IPS-18c (cell line): Measurements from ENCODE around the gene PDGFRB.

Experiments
- H3K4me3 ChIP-seq: 2 replicates; pipeline ENCODE4 v1.7.0; 2013; ENCODE audit warnings: low read depth, mild to moderate bottlenecking, low read length, moderate library complexity; ENCODE audit not compliant: insufficient read depth
- H3K9me3 ChIP-seq: one replicate; pipeline ENCODE4 v1.6.1; 2013; ENCODE audit warnings: mild to moderate bottlenecking, low read length, moderate library complexity; ENCODE audit not compliant: control insufficient read depth, insufficient read depth

Gene PDGFRB

DNA sequence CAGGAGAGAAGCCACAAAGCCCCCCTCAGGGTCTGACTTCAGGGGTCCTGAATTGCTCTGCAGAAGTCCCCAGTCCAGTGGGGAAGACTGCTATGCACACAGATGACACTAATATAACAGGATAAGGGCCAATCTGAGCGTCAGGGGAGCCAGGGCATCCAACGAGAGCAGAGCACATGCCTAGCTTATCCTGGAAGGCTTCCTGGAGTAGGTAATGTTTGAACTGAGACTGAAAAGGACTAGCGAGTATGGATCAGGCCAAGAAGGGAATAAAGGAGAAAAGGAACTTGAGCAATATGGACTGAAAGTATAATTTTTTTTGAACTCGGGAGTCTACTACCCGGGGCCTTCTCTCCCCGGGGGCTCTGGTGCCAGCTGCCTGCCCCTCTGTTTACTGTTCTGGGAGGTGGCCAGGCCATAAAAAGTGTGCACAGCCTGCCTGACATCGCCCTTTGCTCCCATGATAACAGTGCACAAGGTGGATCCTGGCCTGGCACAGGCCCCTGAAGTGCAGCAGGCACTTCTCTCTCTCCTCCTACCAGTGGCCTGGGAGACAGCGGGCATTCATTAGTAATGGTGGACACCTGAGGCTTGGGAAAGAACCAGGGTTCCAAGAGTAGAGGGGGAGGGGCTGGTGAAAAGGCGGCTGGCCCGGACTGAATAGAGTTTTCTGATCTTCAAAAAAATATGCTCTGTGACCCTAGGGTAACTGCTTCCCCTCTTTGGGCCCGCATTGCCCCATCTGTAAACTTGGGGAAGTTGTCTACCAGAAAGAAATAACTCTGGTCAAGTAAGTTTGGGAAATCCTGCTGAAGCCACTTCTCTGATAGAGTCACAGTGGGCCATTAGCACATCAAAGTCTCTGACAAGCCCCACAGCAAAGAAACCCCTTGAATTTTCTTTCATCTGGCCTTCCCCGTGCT lies 29.6 kb upstream of the PDGFRB start:
- no peak overlapping the region for H3K4me3 ChIP-seq

DNA sequence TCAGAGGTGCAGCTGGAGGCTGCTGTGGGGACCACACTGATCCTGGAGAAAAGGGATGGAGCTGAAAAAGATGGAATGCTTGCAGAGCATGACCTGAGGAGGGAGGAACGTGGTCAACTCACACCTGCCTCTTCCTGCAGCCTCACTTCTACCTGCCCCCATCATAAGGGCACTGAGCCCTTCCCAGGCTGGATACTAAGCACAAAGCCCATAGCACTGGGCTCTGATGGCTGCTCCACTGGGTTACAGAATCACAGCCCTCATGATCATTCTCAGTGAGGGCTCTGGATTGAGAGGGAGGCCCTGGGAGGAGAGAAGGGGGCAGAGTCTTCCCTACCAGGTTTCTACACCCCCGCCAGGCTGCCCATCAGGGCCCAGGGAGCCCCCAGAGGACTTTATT lies 28.4 kb upstream of the PDGFRB start:
- H3K4me3 ChIP-seq: no peak overlapping the region

More for the DNA sequence above, 29.6 kb upstream of the PDGFRB start:
- H3K9me3 ChIP-seq: no peaks in the 10 kb centered on the region

DNA sequence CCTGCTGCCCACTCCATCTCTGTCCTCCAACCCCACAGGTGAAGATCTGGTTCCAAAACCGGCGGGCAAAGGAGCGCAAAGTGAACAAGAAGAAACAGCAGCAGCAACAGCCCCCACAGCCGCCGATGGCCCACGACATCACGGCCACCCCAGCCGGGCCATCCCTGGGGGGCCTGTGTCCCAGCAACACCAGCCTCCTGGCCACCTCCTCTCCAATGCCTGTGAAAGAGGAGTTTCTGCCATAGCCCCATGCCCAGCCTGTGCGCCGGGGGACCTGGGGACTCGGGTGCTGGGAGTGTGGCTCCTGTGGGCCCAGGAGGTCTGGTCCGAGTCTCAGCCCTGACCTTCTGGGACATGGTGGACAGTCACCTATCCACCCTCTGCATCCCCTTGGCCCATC lies 27.8 kb upstream of the PDGFRB start:
- H3K4me3 ChIP-seq: no peak overlapping the region
- H3K9me3 ChIP-seq: no peaks in the 10 kb centered on the region

More for the DNA sequence above, 28.4 kb upstream of the PDGFRB start:
- no peaks in the 10 kb centered on the region for H3K9me3 ChIP-seq

DNA sequence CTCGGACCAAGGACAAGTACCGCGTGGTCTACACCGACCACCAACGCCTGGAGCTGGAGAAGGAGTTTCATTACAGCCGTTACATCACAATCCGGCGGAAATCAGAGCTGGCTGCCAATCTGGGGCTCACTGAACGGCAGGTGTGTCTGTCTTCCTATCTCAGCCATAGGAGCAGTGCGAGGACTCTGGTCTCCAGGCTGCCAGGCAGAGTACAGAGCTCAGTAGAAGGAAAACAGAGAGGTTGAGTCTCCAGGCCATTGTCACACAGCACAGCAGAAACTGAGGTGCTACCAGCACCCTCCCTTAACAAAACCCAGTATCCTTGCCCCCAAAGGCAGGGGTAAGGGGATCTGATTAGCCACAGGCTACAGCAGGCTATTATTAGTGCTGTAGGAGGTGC lies 27.1 kb upstream of the PDGFRB start:
- Histone ChIP-seq H3K9me3 (no peaks in the 10 kb centered on the region), H3K4me3 (no peak overlapping the region)

DNA sequence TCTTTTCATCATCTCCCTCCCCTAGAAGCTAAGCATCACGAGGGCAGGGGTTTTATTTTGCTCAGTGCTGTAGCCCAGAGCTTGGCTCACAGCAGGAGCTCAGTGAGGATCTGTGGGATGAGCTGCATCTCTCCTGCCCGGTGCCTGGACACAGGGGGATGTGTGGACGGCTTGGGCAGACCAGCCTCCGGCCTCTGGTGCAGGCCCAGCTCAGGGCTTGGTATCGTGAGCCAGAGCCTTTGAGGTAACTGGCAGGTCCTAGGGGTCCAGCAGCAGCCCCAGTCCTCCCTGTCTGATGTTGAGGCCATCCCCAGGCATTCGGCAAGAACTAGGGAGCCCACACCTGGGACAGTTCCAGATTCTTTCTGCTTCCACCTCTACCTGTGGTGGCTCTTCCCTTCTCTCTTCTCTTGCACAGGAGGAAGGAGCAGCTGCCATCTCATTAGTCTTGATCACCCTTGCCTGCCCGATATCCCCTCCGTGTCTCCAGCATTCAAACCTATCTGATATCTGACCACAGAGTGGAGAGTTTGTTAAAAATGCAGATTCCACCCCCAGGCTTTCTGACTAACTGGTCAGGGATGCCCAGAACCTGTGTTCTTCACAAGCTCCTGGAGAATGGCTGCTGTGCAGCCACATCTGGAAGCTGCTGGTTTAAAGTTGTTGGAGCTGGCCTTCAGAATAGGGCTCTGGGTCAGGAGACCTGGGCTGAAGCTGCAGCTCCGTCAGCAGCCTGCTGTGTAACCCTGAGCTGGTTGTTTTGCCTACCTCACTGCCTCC lies 26.3 kb upstream of the PDGFRB start:
- no peak overlapping the region for H3K4me3 ChIP-seq
- no peaks in the 10 kb centered on the region for H3K9me3 ChIP-seq

DNA sequence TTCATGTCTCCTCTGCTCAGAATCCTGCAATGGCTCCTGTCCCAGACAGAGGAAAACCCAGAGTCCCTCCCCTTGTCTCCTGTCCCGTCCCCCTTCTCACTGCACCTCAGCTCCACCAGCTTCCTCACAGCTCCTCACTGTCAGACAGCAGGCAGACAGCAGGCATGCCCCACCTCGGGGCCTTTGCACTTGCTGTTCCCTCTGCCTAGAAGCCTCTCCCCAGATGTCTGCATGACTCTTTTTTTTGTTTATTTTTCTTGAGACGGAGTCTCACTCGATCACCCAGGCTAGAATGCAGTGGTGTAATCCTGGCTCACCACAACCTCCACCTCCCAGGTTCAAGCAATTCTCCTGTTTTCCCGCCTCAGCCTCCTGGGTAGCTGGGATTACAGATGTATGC lies 25.4 kb upstream of the PDGFRB start:
- H3K9me3 ChIP-seq: no peaks in the 10 kb centered on the region
- no peak overlapping the region for H3K4me3 ChIP-seq

DNA sequence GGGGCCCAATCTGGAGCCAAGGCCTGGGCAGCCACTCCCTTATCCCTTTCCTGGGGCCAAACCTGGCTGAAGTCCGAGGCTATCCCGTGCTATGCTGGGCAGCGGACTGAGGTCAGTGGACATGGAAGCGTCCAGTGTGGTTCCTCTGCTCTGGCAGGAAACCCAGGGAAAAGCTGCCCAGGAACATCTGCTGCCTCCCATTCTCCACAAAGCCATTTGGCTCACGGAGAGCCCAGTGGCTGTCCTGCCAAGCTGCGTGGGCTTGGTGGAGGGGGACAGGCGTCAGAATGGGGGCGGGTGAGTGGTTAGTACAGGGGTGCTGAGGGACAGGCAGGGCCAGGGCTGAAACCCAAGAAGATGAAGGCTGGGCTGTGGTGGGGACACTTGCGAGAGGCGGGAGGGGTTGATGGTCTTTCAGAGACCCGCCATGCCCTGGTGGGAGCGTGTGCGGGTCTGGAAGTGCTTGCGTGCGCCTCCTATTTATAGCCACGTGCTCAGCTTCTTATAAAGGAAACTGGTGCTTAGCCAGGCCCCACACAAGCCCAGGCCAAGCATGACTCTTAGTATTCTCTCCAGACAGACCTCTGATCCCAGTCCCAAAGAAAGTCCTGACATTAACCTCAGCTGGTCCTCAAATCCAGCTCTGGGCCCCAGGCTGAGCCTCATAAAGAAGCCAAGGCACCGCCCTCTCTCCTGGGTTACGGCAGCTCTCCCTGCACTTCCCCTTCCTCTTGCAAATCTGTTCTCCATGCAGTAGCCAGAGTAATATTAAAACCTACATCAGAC lies 24.8 kb upstream of the PDGFRB start:
- no peak overlapping the region for H3K4me3 ChIP-seq
- no peaks in the 10 kb centered on the region for H3K9me3 ChIP-seq

DNA sequence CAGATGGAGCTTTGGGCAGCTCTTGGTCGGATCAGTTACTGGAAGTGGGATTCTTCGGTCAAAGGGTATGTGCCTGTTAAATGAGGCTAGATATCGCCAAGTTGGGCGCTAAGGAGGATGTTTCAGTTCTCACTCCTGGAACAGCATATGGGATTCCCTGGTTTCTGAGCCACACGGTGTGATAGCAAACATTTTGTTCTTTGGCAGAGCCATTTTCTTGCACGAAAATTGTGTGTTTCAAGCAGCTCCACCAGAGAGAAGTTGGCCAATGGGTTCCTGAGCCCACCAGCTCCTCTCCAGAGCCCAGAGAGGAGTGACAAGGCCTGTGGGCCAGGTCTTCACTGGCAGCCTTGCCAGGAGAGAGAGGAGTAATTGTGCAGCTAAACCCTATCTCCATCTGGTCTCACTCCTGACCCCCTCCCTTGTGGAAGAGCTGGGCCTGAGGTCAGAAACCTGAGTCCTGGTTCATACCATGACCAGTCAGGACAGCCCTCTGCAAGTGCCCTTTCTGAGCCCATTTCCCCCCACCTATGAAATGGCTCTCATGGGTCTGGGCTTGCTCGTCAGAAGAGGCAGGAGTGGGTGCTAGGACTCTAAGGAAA lies 23.5 kb upstream of the PDGFRB start:
- no peaks in the 10 kb centered on the region for H3K9me3 ChIP-seq
- no peak overlapping the region for H3K4me3 ChIP-seq

DNA sequence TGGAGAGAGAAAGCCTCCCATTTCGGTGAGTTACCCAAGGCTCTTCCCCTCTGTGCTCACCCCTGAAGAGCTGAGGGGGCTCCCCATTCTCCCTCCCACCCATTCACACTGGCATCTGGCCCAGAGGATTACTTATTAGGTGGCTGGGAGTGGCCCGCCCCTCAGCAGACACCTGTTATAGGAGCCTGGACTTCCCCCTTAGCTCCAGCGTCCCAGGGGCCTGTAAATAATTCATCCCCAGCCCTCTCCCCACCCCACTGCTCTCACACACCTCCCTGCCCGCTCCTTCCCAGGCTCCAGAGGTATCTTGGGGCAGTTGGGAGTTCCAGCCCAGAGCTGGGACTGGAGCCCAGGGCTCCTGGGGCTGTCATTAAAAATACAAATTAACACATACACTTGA lies 22.6 kb upstream of the PDGFRB start:
- Histone ChIP-seq H3K4me3 (no peak overlapping the region), H3K9me3 (no peaks in the 10 kb centered on the region)

DNA sequence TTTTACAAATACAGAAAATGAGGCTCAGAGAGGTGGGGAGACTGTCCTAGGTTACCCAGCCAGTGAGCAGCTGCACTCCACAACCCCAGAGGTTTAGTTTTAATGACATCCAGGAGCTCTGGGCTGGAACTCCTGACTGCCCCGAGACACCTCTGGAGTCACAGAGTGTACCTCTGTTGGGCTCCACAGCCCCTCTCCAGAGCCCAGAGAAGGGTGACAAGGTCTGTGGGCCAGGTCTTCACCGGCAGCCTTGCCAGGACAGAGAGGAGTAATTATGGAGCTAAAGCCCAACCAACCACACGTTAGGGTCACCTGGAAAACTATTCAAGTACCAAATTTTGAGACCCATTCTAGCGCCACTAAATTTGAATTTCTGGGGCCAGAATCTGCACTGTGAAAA lies 22.1 kb upstream of the PDGFRB start:
- no peaks in the 10 kb centered on the region for H3K9me3 ChIP-seq
- no peak overlapping the region for H3K4me3 ChIP-seq

DNA sequence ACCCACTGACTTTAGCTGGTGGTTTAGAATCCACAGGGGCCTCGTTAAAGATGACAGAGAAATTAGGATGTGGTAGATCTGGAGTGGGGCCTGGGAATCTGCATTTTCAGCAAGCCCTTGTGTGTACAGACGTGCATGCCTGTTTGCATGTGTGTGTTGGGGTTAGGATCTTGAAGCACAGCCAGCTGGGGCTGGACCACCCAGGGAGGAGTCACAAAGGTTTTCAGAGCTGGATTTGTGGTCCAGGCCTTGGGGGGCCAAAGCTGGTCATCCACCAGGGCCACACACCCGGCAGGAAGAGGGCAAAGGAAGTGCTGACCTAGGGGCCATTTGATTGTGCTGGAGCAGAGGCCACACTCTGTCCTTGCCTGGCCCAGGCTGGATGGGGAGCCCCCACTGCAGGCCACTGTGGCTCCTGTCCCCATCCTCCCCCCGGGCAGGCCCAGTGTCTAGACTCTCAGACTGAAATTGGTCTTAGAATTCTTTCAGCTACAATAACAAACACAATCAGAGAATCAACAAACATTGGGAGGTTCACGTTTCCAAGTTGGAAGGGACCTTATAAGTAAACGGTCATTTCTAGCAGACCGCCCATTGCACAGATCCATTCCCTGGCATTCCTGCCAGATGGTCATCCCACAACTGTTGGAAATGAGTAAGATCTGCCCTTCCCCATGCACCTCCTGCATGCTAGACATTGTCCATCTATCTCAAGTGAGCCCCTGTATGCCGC lies 21.3 kb upstream of the PDGFRB start:
- no peak overlapping the region for H3K4me3 ChIP-seq
- no peaks in the 10 kb centered on the region for H3K9me3 ChIP-seq

DNA sequence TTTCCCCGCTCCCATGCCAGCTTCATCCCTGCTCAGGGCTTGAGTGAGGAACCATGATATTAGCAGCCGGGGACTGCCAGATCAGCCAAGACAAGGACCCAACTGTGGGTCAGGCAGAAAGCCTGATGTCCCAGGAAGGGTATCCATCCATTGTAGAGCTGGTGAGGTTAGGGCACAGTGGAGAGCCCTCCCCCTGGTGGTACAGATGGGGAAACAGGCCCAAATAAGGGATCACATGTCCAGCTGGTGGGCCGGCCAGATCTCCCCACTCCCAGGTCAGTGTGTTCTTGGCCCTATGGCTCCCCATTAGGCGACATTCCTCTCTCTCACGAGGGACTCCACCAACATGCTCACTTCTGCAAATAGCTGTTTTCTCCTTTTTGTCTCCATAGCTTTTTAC lies 19.9 kb upstream of the PDGFRB start:
- Histone ChIP-seq H3K9me3 (no peaks in the 10 kb centered on the region), H3K4me3 (no peak overlapping the region)

DNA sequence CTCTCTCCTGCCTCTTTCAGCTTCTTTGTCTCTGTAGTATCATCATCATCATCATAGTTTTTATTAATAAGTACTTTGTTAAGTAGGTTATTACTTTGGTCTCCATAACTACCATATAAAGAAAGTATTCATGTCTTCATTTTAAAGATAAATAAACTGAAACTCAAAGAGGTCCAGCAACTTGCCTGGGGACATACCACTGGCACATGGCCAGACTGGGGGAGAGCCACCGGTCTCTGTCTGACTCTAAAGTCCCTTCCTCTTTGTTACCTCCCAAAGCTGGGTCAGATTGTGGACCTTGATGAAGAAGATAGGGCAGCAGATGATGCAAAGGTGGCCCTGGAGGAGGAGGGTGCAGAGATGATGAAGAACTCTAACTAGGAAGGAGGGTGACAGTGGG lies 19.4 kb upstream of the PDGFRB start:
- no peaks in the 10 kb centered on the region for H3K9me3 ChIP-seq
- no peak overlapping the region for H3K4me3 ChIP-seq

DNA sequence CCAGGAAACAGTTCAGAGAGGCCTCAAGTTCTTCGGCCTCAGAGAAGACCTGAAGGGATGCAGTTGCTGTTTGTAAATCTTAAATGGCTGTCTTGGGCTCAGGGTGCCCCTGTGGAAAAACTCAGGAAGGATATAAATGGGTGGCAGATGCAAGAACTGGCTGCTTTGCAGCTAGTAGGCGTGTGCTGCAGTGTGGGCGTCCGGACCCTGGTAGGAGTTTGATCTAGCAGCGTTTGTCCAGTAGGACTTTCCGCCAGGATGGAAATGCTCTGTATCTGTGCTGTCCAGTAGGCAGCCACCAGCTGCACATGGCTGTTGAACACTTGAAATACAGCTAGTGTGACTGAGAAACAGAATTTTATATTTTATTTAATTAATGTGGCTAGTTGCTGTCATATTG lies 18.6 kb upstream of the PDGFRB start:
- Histone ChIP-seq H3K4me3 (no peak overlapping the region), H3K9me3 (no peaks in the 10 kb centered on the region)

DNA sequence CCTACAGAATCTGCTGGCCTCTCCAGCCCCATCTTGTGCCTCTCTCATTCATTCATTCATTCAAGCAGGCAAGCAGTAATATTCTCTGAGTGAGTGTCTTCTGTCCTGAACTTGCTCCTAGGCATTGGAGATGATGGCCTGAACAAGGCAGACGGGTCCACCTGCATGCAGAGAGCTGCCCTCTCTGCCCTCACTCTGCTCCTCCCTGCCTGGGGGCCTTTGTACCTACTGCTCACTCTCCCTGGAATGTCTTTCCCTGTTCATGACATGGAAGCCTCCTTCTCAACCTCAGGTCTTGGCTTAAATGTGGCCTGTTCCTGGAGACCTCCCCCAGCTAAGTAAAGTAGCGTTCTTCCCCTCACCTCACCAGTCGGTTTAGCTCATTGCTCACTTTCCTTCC lies 17.5 kb upstream of the PDGFRB start:
- Histone ChIP-seq H3K4me3 (no peak overlapping the region), H3K9me3 (no peaks in the 10 kb centered on the region)

DNA sequence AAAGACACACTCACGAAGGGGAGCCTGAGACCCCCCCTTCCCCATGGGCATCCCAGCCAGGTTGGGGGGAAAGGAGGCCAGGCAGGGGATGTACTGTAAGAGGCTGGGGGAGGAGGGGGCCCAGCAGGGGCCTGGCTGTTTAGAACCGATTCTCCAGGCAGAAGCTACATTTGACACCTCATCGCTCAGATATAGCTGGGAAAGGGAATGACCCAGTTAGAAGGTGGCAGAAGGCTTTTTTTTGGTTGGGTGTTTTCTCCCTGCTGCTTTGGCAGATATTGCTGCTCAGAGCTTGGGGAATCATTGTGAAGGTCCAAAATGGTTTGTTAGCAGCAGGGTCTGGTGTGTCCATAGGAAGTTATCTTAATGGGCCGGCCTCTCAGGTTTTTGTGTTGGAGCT lies 16.9 kb upstream of the PDGFRB start:
- no peak overlapping the region for H3K4me3 ChIP-seq
- no peaks in the 10 kb centered on the region for H3K9me3 ChIP-seq

DNA sequence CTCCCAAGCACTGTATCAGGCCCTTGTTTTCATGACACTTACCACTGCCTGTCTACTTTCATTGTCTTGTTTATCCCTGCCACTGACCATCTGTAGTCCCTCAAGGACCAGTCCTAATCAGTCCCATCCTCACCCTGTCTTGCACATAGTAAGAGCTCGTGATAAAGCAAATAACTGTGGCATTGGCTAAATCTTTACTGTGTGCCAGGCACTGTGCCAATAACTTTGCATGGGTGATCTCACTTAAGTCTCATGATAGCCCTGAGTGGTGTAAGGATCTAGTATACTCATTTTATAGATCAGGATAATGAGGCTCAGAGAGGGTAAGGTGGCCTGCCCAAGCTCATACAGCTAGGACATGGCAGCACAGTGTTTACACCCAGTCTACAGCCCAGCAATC lies 16.5 kb upstream of the PDGFRB start:
- Histone ChIP-seq H3K9me3 (no peaks in the 10 kb centered on the region), H3K4me3 (no peak overlapping the region)
